ENCODE results near the gene CTSH.

Gene CTSH

GRCh38 chr15:78990278-78990677 is 45.4 kb upstream of the CTSH start:
- TF ChIP-seq CTCF (IDR thresholded peaks at IDR 0.05; ENCODE audit: low read depth, low read length): no peak
- no peak overlapping the region for H3K4me3 ChIP-seq (replicated peaks in 1 of 2; ENCODE audit: low read depth in 2 of 2, low read length in 2 of 2)
- DNase-seq (ENCODE audit: low read depth in 2 of 2): no peak

- no peak for TF ChIP-seq CTCF (IDR thresholded peaks at IDR 0.05; ENCODE audit: low read depth, low read length)
- no peak overlapping the region for H3K4me3 ChIP-seq (replicated peaks in 1 of 2; ENCODE audit: low read depth in 2 of 2, low read length in 2 of 2)
- DNase-seq (ENCODE audit: low read depth in 2 of 2): no peak
Observed at GRCh38 chr15:78989701-78990240, 44.9 kb upstream of the CTSH start.

- no peak for TF ChIP-seq CTCF (IDR thresholded peaks at IDR 0.05; ENCODE audit: low read depth, low read length)
- DNase-seq (ENCODE audit: low read depth in 2 of 2): peak; percentile 98
- H3K4me3 ChIP-seq (replicated peaks in 1 of 2; ENCODE audit: low read depth in 2 of 2, low read length in 2 of 2): no peak overlapping the region
Observed at GRCh38 chr15:78988361-78988911, 43.6 kb upstream of the CTSH start.

DNA sequence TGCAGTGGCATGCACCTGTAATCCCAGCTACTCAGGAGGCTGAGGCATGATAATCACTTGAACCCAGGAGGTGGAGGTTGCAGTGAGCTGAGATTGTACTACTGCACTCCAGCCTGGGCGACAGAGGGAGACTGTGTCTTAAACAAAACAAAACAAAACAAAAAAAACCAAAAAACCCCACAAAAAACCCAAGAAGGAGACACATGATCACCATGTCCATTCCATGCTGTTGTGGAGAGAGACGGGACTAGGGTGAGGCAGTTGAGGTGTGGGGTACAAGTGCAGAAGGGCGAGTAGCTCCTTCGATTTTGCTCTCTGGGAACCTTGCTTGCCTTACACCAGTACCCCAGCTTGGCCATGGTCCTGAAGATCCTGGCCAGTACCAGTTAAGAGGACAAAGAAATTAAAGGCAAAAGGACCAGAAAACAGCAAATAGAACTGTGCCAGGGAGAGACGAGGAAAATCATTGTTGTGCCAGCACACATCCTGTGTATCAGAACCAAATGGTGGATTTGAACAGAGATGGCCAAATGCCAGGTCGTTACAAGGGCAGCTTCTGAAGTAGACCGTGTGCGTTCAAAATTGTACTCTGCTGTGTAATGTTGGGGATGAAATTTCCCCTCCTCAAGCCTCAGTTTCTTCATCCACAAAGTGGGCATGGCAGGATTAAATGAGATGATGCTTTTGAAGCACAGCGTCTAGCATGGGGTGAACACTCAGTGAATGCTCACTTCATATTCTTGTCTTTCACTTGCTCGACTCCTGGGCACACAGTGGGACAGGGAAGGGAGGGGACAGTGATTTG is 42.9 kb upstream of the CTSH start:
- H3K4me3 ChIP-seq (replicated peaks in 1 of 2; ENCODE audit: low read depth in 2 of 2, low read length in 2 of 2): no peak overlapping the region
- DNase-seq (ENCODE audit: low read depth in 2 of 2): no peak
- no peak for TF ChIP-seq CTCF (IDR thresholded peaks at IDR 0.05; ENCODE audit: low read depth, low read length)

DNA sequence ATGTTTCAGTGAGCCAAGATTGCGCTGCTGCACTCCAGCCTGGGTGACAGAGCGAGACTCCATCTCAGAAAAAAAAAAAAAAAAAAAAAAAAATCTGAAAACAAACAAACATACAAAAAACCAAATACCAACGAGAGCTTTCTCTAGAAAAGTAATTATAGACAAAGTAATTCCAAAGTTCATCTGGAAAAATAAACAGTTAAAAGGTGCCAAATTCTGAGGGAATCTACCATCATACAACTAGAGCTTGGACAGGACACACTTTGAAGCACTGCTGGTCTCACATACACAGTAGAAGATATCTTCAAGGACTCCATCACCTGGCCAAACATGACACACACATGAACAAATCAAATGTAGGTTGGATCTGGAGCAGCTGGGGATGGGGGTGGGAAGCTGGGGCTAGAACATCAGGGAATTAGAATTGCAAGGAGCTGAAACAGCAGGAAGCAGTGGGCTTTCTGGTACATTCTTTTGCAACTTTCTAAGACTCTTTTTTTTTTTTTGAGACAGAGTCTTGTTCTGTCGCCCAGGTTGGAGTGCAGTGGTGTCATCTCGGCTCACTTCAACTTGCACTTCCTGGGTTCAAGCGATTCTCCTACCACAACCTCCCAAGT is 41.1 kb upstream of the CTSH start:
- no peak for TF ChIP-seq CTCF (IDR thresholded peaks at IDR 0.05; ENCODE audit: low read depth, low read length)
- no peak overlapping the region for H3K4me3 ChIP-seq (replicated peaks in 1 of 2; ENCODE audit: low read depth in 2 of 2, low read length in 2 of 2)
- no peak for DNase-seq (ENCODE audit: low read depth in 2 of 2)

- no peak overlapping the region for H3K4me3 ChIP-seq (replicated peaks in 1 of 2; ENCODE audit: low read depth in 2 of 2, low read length in 2 of 2)
- DNase-seq (ENCODE audit: low read depth in 2 of 2): no peak
- no peak for TF ChIP-seq CTCF (IDR thresholded peaks at IDR 0.05; ENCODE audit: low read depth, low read length)
Observed at GRCh38 chr15:78984041-78984440, 39.2 kb upstream of the CTSH start.

All from cardiac fibroblast (primary cell).